ENCODE results near the gene ATG7. TPM values are rescaled to one million over a fixed set of nuclear protein-coding genes. Genes with fewer than 3 reads are reported as not detected.

The ATG7 gene
- polyA plus RNA-seq, 2 of the 4 experiments (the other 2 are of a cell fraction) = 27.2 to 41.2 TPM

DNA sequence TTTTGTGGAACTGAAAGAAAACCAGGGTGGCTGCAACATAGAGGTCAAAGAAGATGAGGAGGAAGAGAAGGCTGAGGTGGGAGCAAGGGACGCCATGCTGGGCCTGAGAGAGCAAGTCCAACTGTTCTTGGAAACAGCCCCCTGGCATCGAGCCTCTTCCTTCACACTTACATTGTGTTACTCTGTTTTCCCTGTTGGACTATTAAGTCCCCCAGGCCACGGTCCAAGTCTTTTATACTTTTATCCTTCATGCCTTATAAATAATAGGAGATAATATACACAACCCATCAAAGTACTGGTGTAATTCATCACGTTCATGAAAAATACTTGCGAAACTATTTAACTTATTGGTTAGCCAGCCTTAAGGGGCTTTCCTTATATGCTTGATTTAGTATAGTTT, 79.3 kb downstream of the ATG7 start:
- WGBS (ENCODE audit: missing lambda C conversion rate) = 93% methylated on average over 5 of the region's 5 CpGs
- ChIA-PET POLR2A (no interaction called here), CTCF (interaction anchor here (0.6 to 5.1 kb wide), 3 partner anchors 16 to 376 kb away, joined by 3 to 33 read pairs (median 8); no protein-coding TSS in a partner anchor)
- H3K9me3 ChIP-seq = no peaks in the 10 kb centered on the region
- no peak for FAIRE-seq
- ATAC-seq = no peak
- no peak overlapping the region for H3K4me3 ChIP-seq
- H3K4me2 ChIP-seq = no peak overlapping the region
- DNase-seq (ENCODE audit: low read depth in 1 of 2, low spot score in 1 of 2) = no peak
- TF ChIP-seq EP300 (IDR thresholded peaks at IDR 0.05) (no peak), ELK1 (IDR thresholded peaks at IDR 0.05; ENCODE audit: low read depth, low read length) (no peak), HOXB5 (CRISPR knock-in tag; IDR thresholded peaks at IDR 0.05) (no peak), REST (IDR thresholded peaks at IDR 0.05) (no peak), ZNF302 (CRISPR knock-in tag; IDR thresholded peaks at IDR 0.05) (no peak), CEBPB (IDR thresholded peaks at IDR 0.05) (no peak), MAFK (IDR thresholded peaks at IDR 0.05; ENCODE audit: partially characterized antibody) (no peak), BCL3 (IDR thresholded peaks at IDR 0.05) (no peak), CBX2 (IDR thresholded peaks at IDR 0.05; ENCODE audit: borderline replicate concordance, low read depth) (no peak), RAD21 (conservative IDR thresholded peaks at IDR 0.05 in 1 of 2, IDR thresholded peaks at IDR 0.05 in 1 of 2) (no peak), FOXS1 (CRISPR knock-in tag; IDR thresholded peaks at IDR 0.05) (no peak), POLR2A (IDR thresholded peaks at IDR 0.05; ENCODE audit: low read length) (no peak), JUNB (IDR thresholded peaks at IDR 0.05) (no peak)
- TF ChIP-seq, protein P1, sequence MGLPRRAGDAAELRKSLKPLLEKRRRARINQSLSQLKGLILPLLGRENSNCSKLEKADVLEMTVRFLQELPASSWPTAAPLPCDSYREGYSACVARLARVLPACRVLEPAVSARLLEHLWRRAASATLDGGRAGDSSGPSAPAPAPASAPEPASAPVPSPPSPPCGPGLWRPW (IDR thresholded peaks at IDR 0.05) = no peak
- H3K27ac ChIP-seq = no peak overlapping the region
- H3K4me1 ChIP-seq = peaks cover 9% of the 10 kb centered on the region; the same call in 2 of the 3 replicates

DNA sequence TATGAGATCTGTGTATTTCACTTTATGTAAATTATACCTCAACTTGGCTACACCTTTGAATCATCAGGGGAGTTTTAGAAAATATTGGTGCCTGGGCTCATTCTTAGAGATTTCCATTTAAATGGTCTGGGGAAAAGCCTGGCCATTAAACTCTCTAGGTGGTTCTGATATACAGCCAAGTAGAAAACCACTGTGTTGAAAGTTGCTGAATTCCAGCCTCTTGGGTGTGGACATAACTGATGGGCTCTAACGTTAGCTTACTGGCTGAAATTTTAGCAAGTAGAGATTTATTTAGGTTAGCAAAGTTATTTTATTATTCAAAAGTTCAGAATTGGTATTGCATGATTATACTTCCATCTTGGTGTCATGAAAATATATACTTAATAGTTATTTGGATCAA, 84.1 kb downstream of the ATG7 start:
- Histone ChIP-seq H3K4me3 (no peak overlapping the region), H3K27ac (no peak overlapping the region), H3K4me1 (no peaks in the 10 kb centered on the region), H3K4me2 (no peak overlapping the region), H3K9me3 (no peaks in the 10 kb centered on the region)
- DNase-seq (ENCODE audit: low read depth in 1 of 2, low spot score in 1 of 2) (no peak), ATAC-seq (no peak), FAIRE-seq (no peak)
- TF ChIP-seq JUNB (IDR thresholded peaks at IDR 0.05) = no peak
- TF ChIP-seq ZSCAN20 (CRISPR knock-in tag; IDR thresholded peaks at IDR 0.05) = no peak
- TF ChIP-seq PBX3 (IDR thresholded peaks at IDR 0.05) = no peak
- TF ChIP-seq MAZ (IDR thresholded peaks at IDR 0.05; ENCODE audit: borderline replicate concordance, low read depth, low read length) = no peak
- no peak for TF ChIP-seq ESRRA (IDR thresholded peaks at IDR 0.05; ENCODE audit: borderline replicate concordance, low read length)
- TF ChIP-seq HMGXB4 (CRISPR knock-in tag; IDR thresholded peaks at IDR 0.05; ENCODE audit: borderline replicate concordance) = no peak
- TF ChIP-seq NPAS2 (CRISPR knock-in tag; IDR thresholded peaks at IDR 0.05; ENCODE audit: borderline replicate concordance) = no peak
- TF ChIP-seq CBX2 (IDR thresholded peaks at IDR 0.05; ENCODE audit: borderline replicate concordance, low read depth) = no peak
- no peak for TF ChIP-seq FOSL2 (IDR thresholded peaks at IDR 0.05)
- no peak for TF ChIP-seq FOSL2 (CRISPR knock-in tag; IDR thresholded peaks at IDR 0.05)
- no peak for TF ChIP-seq RNF2 (IDR thresholded peaks at IDR 0.05; ENCODE audit: borderline replicate concordance, low read depth)
- TF ChIP-seq HOXB5 (CRISPR knock-in tag; IDR thresholded peaks at IDR 0.05) = no peak
- no peak for TF ChIP-seq ZC3H11A (IDR thresholded peaks at IDR 0.05)
- POLR2A ChIA-PET = no interaction called here
- 91% methylated on average over 1 of the region's 1 CpG for WGBS (ENCODE audit: missing lambda C conversion rate)
- CTCF ChIA-PET = interaction anchor here (1.5 kb wide), 1 partner anchor 20 kb away, joined by 3 read pairs; no protein-coding TSS in a partner anchor

All from A549 (cell line).